HG03520 (cell line): ENCODE measurements around the gene SLC43A2.

Experiments
- ATAC-seq: cut with Tn5 transposase; IDR thresholded peaks from one replicate; pipeline ENCODE4 v1.9.1; 2021; ENCODE audit warnings: mild to moderate bottlenecking, moderate library complexity; ENCODE audit not compliant: unreplicated experiment

The SLC43A2 gene

GRCh38 chr17:1644493-1645206, 16.0 kb upstream of the SLC43A2 start:
- ATAC-seq, result no peak

- ATAC-seq, result no peak
These were observed 15.4 kb upstream of the SLC43A2 start for GRCh38 chr17:1643999-1644492.

GRCh38 chr17:1643293-1643998, 14.8 kb upstream of the SLC43A2 start:
- no peak for ATAC-seq

- no peak for ATAC-seq
These were observed 12.4 kb upstream of the SLC43A2 start for GRCh38 chr17:1641065-1641403.

GRCh38 chr17:1640329-1641064, 11.9 kb upstream of the SLC43A2 start:
- no peak for ATAC-seq

GRCh38 chr17:1639549-1640180, 11.0 kb upstream of the SLC43A2 start:
- no peak for ATAC-seq

- no peak for ATAC-seq
These were observed 10.1 kb upstream of the SLC43A2 start for GRCh38 chr17:1638624-1639300.

GRCh38 chr17:1638171-1638590, 9.5 kb upstream of the SLC43A2 start:
- no peak for ATAC-seq

- ATAC-seq, result no peak
These were observed 8.2 kb upstream of the SLC43A2 start for GRCh38 chr17:1636732-1637285.

GRCh38 chr17:1635675-1636465, 7.2 kb upstream of the SLC43A2 start:
- ATAC-seq, result no peak

GRCh38 chr17:1634841-1635650, 6.4 kb upstream of the SLC43A2 start:
- no peak for ATAC-seq

GRCh38 chr17:1630662-1631061, 2.0 kb upstream of the SLC43A2 start:
- no peak for ATAC-seq

- no peak for ATAC-seq
These were observed 1.1 kb upstream of the SLC43A2 start for GRCh38 chr17:1629504-1630310.

- ATAC-seq, result peak; percentile 48
These were observed 346 bp upstream of the SLC43A2 start for GRCh38 chr17:1628856-1629503.

- ATAC-seq, result no peak
These were observed 1.3 kb downstream of the SLC43A2 start for GRCh38 chr17:1627182-1627981.

- ATAC-seq, result no peak
These were observed 2.3 kb downstream of the SLC43A2 start for GRCh38 chr17:1626333-1626732.

GRCh38 chr17:1625581-1625980, 3.1 kb downstream of the SLC43A2 start:
- no peak for ATAC-seq
